ENCODE data around the gene DUOX1. TPM values are rescaled to one million over a fixed set of nuclear protein-coding genes. Genes with fewer than 3 reads are reported as not detected.

DUOX1 gene
- total and polyA plus RNA-seq, 8 donors = 6.4 to 265 (median 8.4) TPM

DNA sequence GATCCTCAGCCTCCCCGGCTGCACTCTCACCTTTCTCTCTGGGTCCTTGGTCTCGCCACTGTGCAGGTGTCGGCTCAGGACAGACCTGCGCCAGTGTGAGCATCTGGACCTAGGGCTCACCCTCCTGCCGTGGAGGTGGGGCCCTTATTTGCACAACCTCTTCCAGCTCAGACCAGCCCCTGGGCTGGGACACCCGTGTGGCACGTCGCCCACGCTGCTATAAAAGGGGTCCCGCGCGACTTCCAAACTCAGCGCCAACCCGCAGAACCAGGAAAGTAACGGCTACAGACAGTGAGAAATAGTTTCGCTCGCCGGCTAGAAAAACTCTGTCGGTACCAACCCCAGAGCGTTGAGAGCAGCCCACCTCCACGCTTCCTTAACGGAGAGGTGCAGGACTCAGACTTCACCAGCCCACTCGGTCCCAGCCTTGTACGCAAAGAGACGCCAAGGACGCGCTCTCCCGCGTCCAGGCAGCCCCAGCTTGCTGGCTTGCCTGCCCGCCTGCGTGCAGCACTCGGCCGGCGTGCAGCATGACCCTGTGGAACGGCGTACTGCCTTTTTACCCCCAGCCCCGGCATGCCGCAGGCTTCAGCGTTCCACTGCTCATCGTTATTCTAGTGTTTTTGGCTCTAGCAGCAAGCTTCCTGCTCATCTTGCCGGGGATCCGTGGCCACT lies 15.6 kb upstream of the DUOX1 start, which contains the start of the genes DUOX2 and DUOXA2:
DUOX2 (minus strand) TSS at position 97 of the 675 bp plus-strand sequence. CDS start 761 bp downstream, outside the sequence.
DUOXA2 (plus strand) TSS at position 251 of the 675 bp plus-strand sequence; CDS start at position 531, 280 bp downstream.
- TF ChIP-seq, protein P1, sequence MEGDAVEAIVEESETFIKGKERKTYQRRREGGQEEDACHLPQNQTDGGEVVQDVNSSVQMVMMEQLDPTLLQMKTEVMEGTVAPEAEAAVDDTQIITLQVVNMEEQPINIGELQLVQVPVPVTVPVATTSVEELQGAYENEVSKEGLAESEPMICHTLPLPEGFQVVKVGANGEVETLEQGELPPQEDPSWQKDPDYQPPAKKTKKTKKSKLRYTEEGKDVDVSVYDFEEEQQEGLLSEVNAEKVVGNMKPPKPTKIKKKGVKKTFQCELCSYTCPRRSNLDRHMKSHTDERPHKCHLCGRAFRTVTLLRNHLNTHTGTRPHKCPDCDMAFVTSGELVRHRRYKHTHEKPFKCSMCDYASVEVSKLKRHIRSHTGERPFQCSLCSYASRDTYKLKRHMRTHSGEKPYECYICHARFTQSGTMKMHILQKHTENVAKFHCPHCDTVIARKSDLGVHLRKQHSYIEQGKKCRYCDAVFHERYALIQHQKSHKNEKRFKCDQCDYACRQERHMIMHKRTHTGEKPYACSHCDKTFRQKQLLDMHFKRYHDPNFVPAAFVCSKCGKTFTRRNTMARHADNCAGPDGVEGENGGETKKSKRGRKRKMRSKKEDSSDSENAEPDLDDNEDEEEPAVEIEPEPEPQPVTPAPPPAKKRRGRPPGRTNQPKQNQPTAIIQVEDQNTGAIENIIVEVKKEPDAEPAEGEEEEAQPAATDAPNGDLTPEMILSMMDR (IDR thresholded peaks at IDR 0.05) = no peak

DNA sequence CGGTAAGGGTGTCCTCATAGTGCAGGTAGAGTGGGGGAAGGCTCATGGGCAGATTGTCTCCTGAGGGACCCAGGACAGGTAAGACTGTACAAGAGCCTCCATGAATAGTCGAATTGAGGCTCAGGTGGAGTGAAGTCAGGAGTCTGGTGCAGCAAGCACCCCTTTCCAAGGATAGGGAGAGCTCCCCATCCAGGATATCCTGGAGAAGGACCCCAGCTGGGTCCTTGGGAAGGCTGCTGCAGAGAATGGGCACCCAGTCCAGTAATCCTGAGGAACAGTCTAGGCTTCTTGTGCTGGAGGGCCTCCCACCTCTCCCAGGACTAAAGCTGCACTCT lies 15.1 kb upstream of the DUOX1 start:
- intact Hi-C loops (cut with DNase I) = no loop called here
- H3K27ac ChIP-seq = no peak overlapping the region
- no peaks in the 10 kb centered on the region for H3K9me3 ChIP-seq
- peaks cover 11 to 36% of the 10 kb centered on the region in 2 donors for H3K4me1 ChIP-seq
- peaks cover 75 to 84% of the 10 kb centered on the region in 2 donors for H3K27me3 ChIP-seq
- ATAC-seq (no peak), DNase-seq (peak in 1 of 4 donors; percentile 4)
- TF ChIP-seq, protein P1 (IDR thresholded peaks at IDR 0.05) = no peak
- no peaks in the 10 kb centered on the region for H3K36me3 ChIP-seq
- no peak overlapping the region for H3K4me3 ChIP-seq

More for the DNA sequence above, 15.6 kb upstream of the DUOX1 start, which contains the start of the genes DUOX2 and DUOXA2:
- ATAC-seq (no peak), DNase-seq (peak in 1 of 4 donors; percentile 27)
- intact Hi-C loops (cut with DNase I) = no loop called here
- no peaks in the 10 kb centered on the region for H3K36me3 ChIP-seq
- peaks cover 11 to 36% of the 10 kb centered on the region in 2 donors for H3K4me1 ChIP-seq
- H3K4me3 ChIP-seq = no peak within 1 kb of the TSS
- no peaks in the 10 kb centered on the region for H3K9me3 ChIP-seq
- H3K27ac ChIP-seq = no peak within 1 kb of the TSS
- H3K27me3 ChIP-seq = peaks cover 75 to 89% of the 10 kb centered on the region in 2 donors

DNA sequence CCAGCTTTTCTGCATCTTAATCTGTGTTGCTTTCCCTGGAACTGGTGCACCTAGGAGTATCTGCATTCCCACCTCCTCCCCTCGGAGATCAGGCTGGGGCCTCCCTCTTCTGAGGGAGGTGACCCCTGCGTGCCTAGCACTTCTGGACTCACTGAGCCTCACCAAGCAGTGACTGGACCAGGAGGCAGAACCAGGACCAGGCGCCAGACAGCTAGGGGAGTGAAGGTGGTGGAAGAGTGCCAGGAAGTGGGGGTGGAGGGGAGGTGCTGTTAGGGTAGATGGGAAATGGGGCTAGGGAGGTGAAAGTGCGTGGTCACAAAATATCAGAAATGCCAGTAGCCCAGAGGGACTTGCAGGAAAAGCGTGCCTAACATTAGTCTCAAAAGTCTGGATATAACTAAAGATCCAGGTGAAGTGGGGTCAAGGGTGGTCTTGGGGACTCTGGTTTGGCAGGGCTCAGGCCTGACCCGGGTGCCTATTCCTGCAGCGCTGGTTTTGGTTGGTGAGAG lies 14.4 kb upstream of the DUOX1 start:
- Histone ChIP-seq H3K27me3 (peaks cover 71 to 78% of the 10 kb centered on the region in 2 donors), H3K36me3 (no peaks in the 10 kb centered on the region), H3K4me3 (no peak overlapping the region), H3K27ac (no peak overlapping the region), H3K4me1 (peaks cover 11 to 36% of the 10 kb centered on the region in 2 donors), H3K9me3 (no peaks in the 10 kb centered on the region)
- TF ChIP-seq, protein P1 (IDR thresholded peaks at IDR 0.05) = no peak
- ATAC-seq (no peak), DNase-seq (peak in 1 of 4 donors; percentile 24)
- intact Hi-C loops (cut with DNase I) = no loop called here

DNA sequence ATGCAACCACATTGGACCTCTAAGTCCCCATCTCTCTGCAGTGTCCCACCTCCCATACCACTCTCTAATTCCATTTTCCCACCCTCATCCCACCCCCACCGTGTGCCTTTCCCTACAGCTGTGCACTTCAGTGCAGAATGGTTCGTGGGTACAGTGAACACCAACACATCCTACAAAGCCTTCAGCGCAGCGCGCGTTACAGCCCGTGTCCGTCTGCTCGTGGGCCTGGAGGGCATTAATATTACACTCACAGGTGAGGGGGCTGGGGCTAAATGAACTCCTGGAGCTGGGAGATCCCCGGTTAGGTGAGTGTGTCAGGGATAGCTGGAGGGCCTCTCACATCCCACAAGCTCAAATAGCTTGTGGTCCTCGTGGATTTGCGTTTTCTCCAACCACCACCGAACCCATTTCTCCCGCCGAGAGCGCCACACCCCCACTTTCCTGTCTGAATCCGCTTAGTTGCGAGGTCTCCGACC lies 13.8 kb upstream of the DUOX1 start:
- intact Hi-C loops (cut with DNase I) = no loop called here
- Histone ChIP-seq H3K4me3 (no peak overlapping the region), H3K27me3 (peaks cover 68 to 72% of the 10 kb centered on the region in 2 donors)

More for the DNA sequence above, 13.8 kb upstream of the DUOX1 start:
- Histone ChIP-seq H3K9me3 (no peaks in the 10 kb centered on the region), H3K27ac (no peak overlapping the region), H3K36me3 (no peaks in the 10 kb centered on the region), H3K4me1 (peaks cover 11 to 36% of the 10 kb centered on the region in 2 donors)
- ATAC-seq (no peak), DNase-seq (peak in 1 of 4 donors; percentile 6)
- TF ChIP-seq, protein P1 (IDR thresholded peaks at IDR 0.05) = no peak

All from left lung (tissue), 10 donors.